Endodermal cell (in vitro differentiated cells): ENCODE data around the gene CLIP2. TPM values are rescaled to one million over a fixed set of nuclear protein-coding genes. Genes with fewer than 3 reads are reported as not detected.
A peak's percentile ranks its signal among the peaks of the same experiment; 100 is the strongest.

Source experiments
- DNase-seq: peaks from one replicate; pipeline ENCODE4 v3.0.0-alpha.2; 2017
- H3K27ac ChIP-seq: 2 replicates; pipeline ENCODE4 v1.5.1; 2013; ENCODE audit warnings: mild to moderate bottlenecking, low read depth, low read length, moderate library complexity
- H3K27me3 ChIP-seq: 2 replicates; pipeline ENCODE4 v1.6.1; 2013; ENCODE audit warnings: mild to moderate bottlenecking, low read length, moderate library complexity; ENCODE audit not compliant: insufficient read depth, control insufficient read depth, poor library complexity, severe bottlenecking
- H3K36me3 ChIP-seq: 2 replicates; pipeline ENCODE4 v1.7.0; 2013; ENCODE audit warnings: mild to moderate bottlenecking, low read length, moderate library complexity; ENCODE audit not compliant: control insufficient read depth, insufficient read depth
- H3K4me1 ChIP-seq: one replicate; pipeline ENCODE4 v1.7.0; 2013; ENCODE audit warnings: low read length; ENCODE audit not compliant: control insufficient read depth, insufficient read depth
- H3K4me3 ChIP-seq: 2 replicates; pipeline ENCODE4 v1.5.1; 2013; ENCODE audit warnings: mild to moderate bottlenecking, low read length, moderate library complexity
- H3K9ac ChIP-seq: 2 replicates; pipeline ENCODE4 v1.6.1; 2013; ENCODE audit warnings: mild to moderate bottlenecking, low read length, moderate library complexity; ENCODE audit not compliant: poor library complexity, severe bottlenecking; ENCODE audit errors: extremely low read depth
- H3K9me3 ChIP-seq: 2 replicates; pipeline ENCODE4 v1.6.1; 2013; ENCODE audit warnings: mild to moderate bottlenecking, low read length, moderate library complexity; ENCODE audit not compliant: control insufficient read depth
- H3K27ac Mint-ChIP-seq: 2 replicates; pipeline ENCODE4 v1.8.0; 2020; ENCODE audit warnings: mixed read lengths
- H3K27me3 Mint-ChIP-seq: 2 replicates; pipeline ENCODE4 v1.8.0; 2021; ENCODE audit warnings: mild to moderate bottlenecking, mixed read lengths; ENCODE audit not compliant: insufficient read depth
- H3K36me3 Mint-ChIP-seq: 2 replicates; pipeline ENCODE4 v1.8.0; 2020; ENCODE audit warnings: low read depth, mixed read lengths
- H3K4me1 Mint-ChIP-seq: 2 replicates; pipeline ENCODE4 v1.8.0; 2020; ENCODE audit warnings: mixed read lengths
- H3K4me3 Mint-ChIP-seq: 2 replicates; pipeline ENCODE4 v1.8.0; 2020; ENCODE audit warnings: mild to moderate bottlenecking, moderate library complexity, mixed read lengths
- H3K9me3 Mint-ChIP-seq: 2 replicates; pipeline ENCODE4 v1.8.0; 2020; ENCODE audit warnings: mild to moderate bottlenecking, mixed read lengths
- WGBS, 2 experiments: methylation state at CpG; one replicate each; pipeline versions ENCODE4 v1.1.5 to v1.1.7; 2013; ENCODE audit warnings: missing lambda C conversion rate in 2 of 2, mixed read lengths in 1 of 2; ENCODE audit not compliant: insufficient coverage in 1 of 2, insufficient read length in 1 of 2; 5-methylcytosine and 5-hydroxymethylcytosine counted together
- total RNA-seq, 2 donors: library from RNA; stranded (reverse); fragmentation: NEBNext Ultra II Directional in 1 of 2; extraction: Animal tissue kit (Norgen Biotek cat#: 25700) in 1 of 2; gene quantifications; 2 replicates in 1 of 2; 3 replicates in 1 of 2; pipeline ENCODE4 v1.2.1, GENCODE V29; 2021
- TF ChIP-seq, protein P1 (sequence below): fragments of 200-600 bp; sonication (generic); conservative IDR thresholded peaks from 2 replicates; pipeline ENCODE4 v1.5.0; 2021; ENCODE audit warnings: antibody characterized with exemption, mild to moderate bottlenecking

Gene CLIP2
- total RNA-seq, 2 donors from 2014 or later = 44.3 to 57.2 TPM

DNA sequence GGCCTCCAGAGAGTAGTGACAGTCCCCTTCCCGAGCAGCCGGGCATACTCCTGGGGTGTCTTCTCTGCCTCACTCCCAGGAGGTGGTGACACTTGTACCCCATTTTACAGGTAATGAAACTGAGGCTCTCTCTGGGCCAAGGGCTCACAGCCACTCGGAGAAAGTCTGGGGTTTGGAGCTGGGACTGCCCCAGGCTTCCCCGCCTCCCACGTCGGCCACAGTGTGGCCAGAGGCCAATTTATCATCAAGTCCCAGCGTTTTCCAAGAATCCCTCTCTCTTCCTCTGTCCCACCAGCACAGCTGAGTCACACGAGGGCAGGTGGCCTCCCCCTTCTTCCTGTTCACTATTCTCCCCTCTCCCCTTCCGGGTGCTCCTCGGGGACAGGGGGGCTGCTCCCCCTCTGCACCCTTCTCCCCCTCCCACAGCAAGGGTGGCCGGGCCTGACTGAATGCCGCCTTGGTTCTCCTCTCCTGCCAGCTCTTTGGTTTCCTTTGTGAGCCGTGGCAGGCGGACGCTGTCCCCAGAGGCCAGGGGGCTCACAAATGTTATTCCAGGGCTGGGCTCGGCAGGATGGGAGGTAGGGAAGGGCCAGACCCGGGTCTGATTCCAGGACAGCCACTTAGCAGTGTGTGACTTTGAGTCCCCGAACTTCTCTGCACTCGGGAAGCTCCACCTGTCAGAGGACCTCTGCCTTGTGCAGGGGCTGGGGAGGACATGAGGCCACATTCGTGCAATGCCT, 17.7 kb downstream of the CLIP2 start:
- Mint-ChIP-seq H3K36me3 (peaks cover 12% of the 10 kb centered on the region), H3K4me1 (no peaks in the 10 kb centered on the region), H3K9me3 (no peaks in the 10 kb centered on the region), H3K27ac (peak overlapping the region; percentile 30), H3K27me3 (no peaks in the 10 kb centered on the region), H3K4me3 (no peak overlapping the region)
- Histone ChIP-seq H3K27me3 (no peaks in the 10 kb centered on the region), H3K4me3 (no peak overlapping the region), H3K4me1 (no peaks in the 10 kb centered on the region), H3K27ac (peak overlapping the region; percentile 77), H3K9ac (no peak overlapping the region), H3K36me3 (no peaks in the 10 kb centered on the region), H3K9me3 (no peaks in the 10 kb centered on the region)
- DNase-seq = no peak
- TF ChIP-seq, protein P1, sequence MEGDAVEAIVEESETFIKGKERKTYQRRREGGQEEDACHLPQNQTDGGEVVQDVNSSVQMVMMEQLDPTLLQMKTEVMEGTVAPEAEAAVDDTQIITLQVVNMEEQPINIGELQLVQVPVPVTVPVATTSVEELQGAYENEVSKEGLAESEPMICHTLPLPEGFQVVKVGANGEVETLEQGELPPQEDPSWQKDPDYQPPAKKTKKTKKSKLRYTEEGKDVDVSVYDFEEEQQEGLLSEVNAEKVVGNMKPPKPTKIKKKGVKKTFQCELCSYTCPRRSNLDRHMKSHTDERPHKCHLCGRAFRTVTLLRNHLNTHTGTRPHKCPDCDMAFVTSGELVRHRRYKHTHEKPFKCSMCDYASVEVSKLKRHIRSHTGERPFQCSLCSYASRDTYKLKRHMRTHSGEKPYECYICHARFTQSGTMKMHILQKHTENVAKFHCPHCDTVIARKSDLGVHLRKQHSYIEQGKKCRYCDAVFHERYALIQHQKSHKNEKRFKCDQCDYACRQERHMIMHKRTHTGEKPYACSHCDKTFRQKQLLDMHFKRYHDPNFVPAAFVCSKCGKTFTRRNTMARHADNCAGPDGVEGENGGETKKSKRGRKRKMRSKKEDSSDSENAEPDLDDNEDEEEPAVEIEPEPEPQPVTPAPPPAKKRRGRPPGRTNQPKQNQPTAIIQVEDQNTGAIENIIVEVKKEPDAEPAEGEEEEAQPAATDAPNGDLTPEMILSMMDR = no peak
- 65 to 81% methylated on average over 12 to 20 of the region's 20 CpGs for WGBS, 2 experiments

DNA sequence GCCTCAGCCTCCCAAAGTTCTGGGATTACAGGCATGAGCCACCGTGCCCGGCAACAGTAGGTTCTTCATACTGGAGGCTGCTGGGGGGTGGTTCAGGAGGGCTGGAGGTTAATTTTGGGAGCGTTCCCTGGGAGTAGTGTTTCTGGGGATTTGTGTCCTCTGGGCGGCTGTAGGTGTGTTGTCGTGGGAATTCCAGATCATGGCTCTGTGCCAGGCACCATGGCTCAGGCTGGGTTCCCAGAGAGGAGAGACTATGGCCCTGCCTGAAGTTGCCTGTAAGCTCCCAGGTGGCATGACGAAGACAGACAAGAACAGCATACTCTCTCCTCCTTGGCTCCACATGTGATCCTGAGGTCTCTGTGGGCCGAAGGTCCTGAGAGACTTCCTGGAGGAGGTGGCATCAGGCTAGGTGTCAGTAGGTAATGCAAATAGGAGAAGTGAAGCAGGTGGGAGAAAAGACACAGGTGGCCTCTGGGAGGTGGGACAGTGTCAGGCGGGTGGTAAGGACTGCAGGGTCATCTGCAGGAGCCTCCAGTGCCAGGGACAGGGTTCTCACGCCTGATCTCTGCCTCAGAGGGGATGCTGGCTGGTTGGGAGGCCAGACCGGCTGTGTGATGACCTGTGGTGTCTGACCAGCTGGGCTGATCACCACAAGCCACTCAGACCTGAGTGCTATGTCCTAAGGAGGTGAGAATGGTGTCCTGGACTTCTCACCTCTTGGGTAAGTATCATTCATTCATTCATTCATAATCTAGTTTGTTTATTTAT, 18.7 kb downstream of the CLIP2 start:
- H3K36me3 Mint-ChIP-seq = peaks cover 12% of the 10 kb centered on the region
- no peaks in the 10 kb centered on the region for H3K4me1 ChIP-seq
- H3K9me3 Mint-ChIP-seq = no peaks in the 10 kb centered on the region
- H3K27me3 ChIP-seq = no peaks in the 10 kb centered on the region
- H3K4me1 Mint-ChIP-seq = no peaks in the 10 kb centered on the region
- 70 to 86% methylated on average over 5 to 10 of the region's 10 CpGs for WGBS, 2 experiments
- no peaks in the 10 kb centered on the region for H3K27me3 Mint-ChIP-seq
- no peak overlapping the region for H3K9ac ChIP-seq
- H3K4me3 ChIP-seq = no peak overlapping the region
- H3K36me3 ChIP-seq = no peaks in the 10 kb centered on the region
- H3K4me3 Mint-ChIP-seq = no peak overlapping the region
- no peaks in the 10 kb centered on the region for H3K9me3 ChIP-seq
- H3K27ac Mint-ChIP-seq = peak overlapping the region; percentile 36
- TF ChIP-seq, protein P1 = no peak
- no peak overlapping the region for H3K27ac ChIP-seq
- DNase-seq = no peak

DNA sequence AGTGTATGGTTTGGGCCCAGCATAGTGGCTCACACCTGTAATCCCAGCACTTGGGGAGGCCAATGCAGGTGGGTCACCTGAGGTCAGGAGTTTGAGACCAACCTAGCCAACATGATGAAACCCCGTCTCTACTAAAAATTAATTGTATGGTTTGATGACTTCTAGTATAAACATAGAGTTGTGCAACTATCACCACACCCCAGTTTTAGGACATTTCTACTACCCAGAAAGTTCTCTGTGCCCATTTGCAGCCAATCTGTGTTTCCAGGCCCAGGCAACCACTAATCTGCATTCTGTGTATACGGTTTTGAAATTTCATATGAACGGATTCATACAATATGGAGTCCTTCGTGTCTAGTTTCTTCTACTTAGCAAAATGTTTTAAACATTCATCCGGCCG, 20.0 kb downstream of the CLIP2 start:
- Mint-ChIP-seq H3K4me1 (no peaks in the 10 kb centered on the region), H3K27me3 (no peaks in the 10 kb centered on the region), H3K27ac (no peak overlapping the region), H3K4me3 (no peak overlapping the region), H3K36me3 (peaks cover 12% of the 10 kb centered on the region), H3K9me3 (no peaks in the 10 kb centered on the region)
- no peak overlapping the region for H3K4me3 ChIP-seq
- DNase-seq = no peak
- 88 to 96% methylated on average over 5 of the region's 6 CpGs for WGBS, 2 experiments
- TF ChIP-seq, protein P1 = no peak
- no peaks in the 10 kb centered on the region for H3K4me1 ChIP-seq
- no peaks in the 10 kb centered on the region for H3K27me3 ChIP-seq
- H3K9ac ChIP-seq = no peak overlapping the region
- no peaks in the 10 kb centered on the region for H3K9me3 ChIP-seq
- H3K36me3 ChIP-seq = no peaks in the 10 kb centered on the region
- H3K27ac ChIP-seq = no peak overlapping the region
